Femur (tissue), 1 donor: ENCODE data around the gene HMGN1.
A peak's percentile ranks its signal among the peaks of the same experiment; 100 is the strongest.

Experiments used
- DNase-seq: peaks from one replicate; pipeline ENCODE4 v3.0.0-alpha.2; 2017

HMGN1 gene

GRCh38 chr21:39366563-39366962 lies 17.7 kb upstream of the HMGN1 start:
- no peak for DNase-seq

- no peak for DNase-seq
Measured at GRCh38 chr21:39364949-39365348, 16.1 kb upstream of the HMGN1 start.

GRCh38 chr21:39363607-39364555 lies 15.0 kb upstream of the HMGN1 start:
- no peak for DNase-seq

GRCh38 chr21:39362733-39363132 lies 13.8 kb upstream of the HMGN1 start:
- no peak for DNase-seq

GRCh38 chr21:39359382-39359781 lies 10.5 kb upstream of the HMGN1 start:
- DNase-seq: no peak

- DNase-seq: no peak
Measured at GRCh38 chr21:39353295-39353694, 4.4 kb upstream of the HMGN1 start.

GRCh38 chr21:39350094-39351005 lies 1.5 kb upstream of the HMGN1 start:
- no peak for DNase-seq

GRCh38 chr21:39349211-39350093 lies 564 bp upstream of the HMGN1 start:
- DNase-seq: peak; percentile 98

- no peak for DNase-seq
Measured at GRCh38 chr21:39348040-39348354, 891 bp downstream of the HMGN1 start.

GRCh38 chr21:39347537-39347936 lies 1.4 kb downstream of the HMGN1 start:
- no peak for DNase-seq

GRCh38 chr21:39346671-39347331 lies 2.1 kb downstream of the HMGN1 start:
- DNase-seq: no peak

- no peak for DNase-seq
Measured at GRCh38 chr21:39346206-39346605, 2.7 kb downstream of the HMGN1 start.

- no peak for DNase-seq
Measured at GRCh38 chr21:39345440-39345839, 3.4 kb downstream of the HMGN1 start.

- no peak for DNase-seq
Measured at GRCh38 chr21:39344848-39345247, 4.0 kb downstream of the HMGN1 start.

GRCh38 chr21:39341249-39341923 lies 7.5 kb downstream of the HMGN1 start:
- DNase-seq: no peak

- no peak for DNase-seq
Measured at GRCh38 chr21:39340687-39341086, 8.2 kb downstream of the HMGN1 start.

- no peak for DNase-seq
Measured at GRCh38 chr21:39339231-39339630, 9.7 kb downstream of the HMGN1 start.

GRCh38 chr21:39336457-39337008 lies 12.4 kb downstream of the HMGN1 start:
- DNase-seq: no peak

GRCh38 chr21:39334611-39335010 lies 14.3 kb downstream of the HMGN1 start:
- no peak for DNase-seq

- no peak for DNase-seq
Measured at GRCh38 chr21:39332175-39332574, 16.7 kb downstream of the HMGN1 start.

GRCh38 chr21:39330001-39330400 lies 18.9 kb downstream of the HMGN1 start:
- DNase-seq: no peak
